HepG2 (cell line): Measurements from ENCODE around the gene IL4I1. TPM values are rescaled to one million over a fixed set of nuclear protein-coding genes. Genes with fewer than 3 reads are reported as not detected.

Experiments
- ATAC-seq: fragments of 200-7000 bp; cut with Tn5 transposase; 3 replicates; pipeline ENCODE4 v1.9.1; 2020; ENCODE audit warnings: mild to moderate bottlenecking, moderate library complexity
- BruUV-seq: library from RNA; stranded (reverse); fragments of 400-500 nt; replicated peaks from 2 replicates; lab custom pipeline; 2021; lab: Mats Ljungman, UMichigan
- CTCF ChIA-PET: fragments of 300-600 bp; formaldehyde crosslinking; extraction: SDS; loops from one replicate; lab custom pipeline; 2021; ENCODE audit warnings: low total read pairs, inconsistent platforms, low intra/inter-chr PET ratio; lab: Yijun Ruan, JAX
- POLR2A ChIA-PET: fragments of 350-600 bp; sonication (Branson Sonifier 250); formaldehyde crosslinking; loops from one replicate; lab custom pipeline; 2020; ENCODE audit warnings: antibody characterized with exemption, inconsistent platforms; lab: Yijun Ruan, JAX
- DNase-seq: peaks from one replicate; pipeline ENCODE4 v3.0.0-alpha.2; 2015; ENCODE audit warnings: low spot score
- FAIRE-seq: peaks from 3 replicates; lab custom pipeline; 2011; peaks lifted over from hg19 to GRCh38; lab: Jason Lieb, UNC
- H2AFZ ChIP-seq: one replicate; pipeline ENCODE4 v1.6.1; 2011; ENCODE audit warnings: low read length, inconsistent platforms
- H3K27ac ChIP-seq: fragments of 300-600 bp; 3 replicates; pipeline ENCODE4 v1.8.0; 2011; ENCODE audit warnings: mixed run types, mild to moderate bottlenecking, mixed read lengths, low read length, inconsistent platforms; ENCODE audit not compliant: insufficient read depth; ENCODE audit errors: extremely low read length
- H3K27me3 ChIP-seq, 2 experiments: fragments of 200-600 bp in 1 of 2; 2 replicates in 1 of 2; 3 replicates in 1 of 2; pipeline versions ENCODE4 v1.6.0 to v1.8.0; 2011; ENCODE audit warnings: low read length in 2 of 2, mild to moderate bottlenecking in 2 of 2, moderate library complexity in 2 of 2, inconsistent platforms in 1 of 2; ENCODE audit not compliant: insufficient read depth in 2 of 2, control insufficient read depth in 1 of 2
- H3K36me3 ChIP-seq, 2 experiments: fragments of 200-600 bp in 1 of 2; replicated peaks in 1 of 2; 2 replicates in 1 of 2; 3 replicates in 1 of 2; pipeline versions ENCODE4 v1.5.1 to v1.8.0; 2011; ENCODE audit warnings: low read length in 2 of 2, inconsistent platforms in 1 of 2; ENCODE audit not compliant: insufficient read depth in 2 of 2, control insufficient read depth in 1 of 2
- H3K4me1 ChIP-seq: 2 replicates; pipeline ENCODE4 v1.5.1; 2012; ENCODE audit warnings: low read length, inconsistent platforms; ENCODE audit not compliant: insufficient read depth
- H3K4me2 ChIP-seq: 2 replicates; pipeline ENCODE4 v1.6.0; 2011; ENCODE audit warnings: low read depth, low read length, inconsistent platforms
- H3K4me3 ChIP-seq, 3 experiments: fragments of 200-600 bp in 1 of 3; sonication (generic), shearing (Covaris generic) in 1 of 3; replicated peaks in 1 of 3; 2 replicates each; pipeline ENCODE4 v1.5.1; 2011 to 2016; ENCODE audit warnings: low read length in 3 of 3, inconsistent platforms in 2 of 3, low read depth in 2 of 3, mild to moderate bottlenecking in 2 of 3, control low read depth in 1 of 3, mixed read lengths in 1 of 3; ENCODE audit not compliant: insufficient read depth in 1 of 3
- H3K79me2 ChIP-seq: one replicate; pipeline ENCODE4 v1.6.1; 2011; ENCODE audit warnings: low read length, inconsistent platforms; ENCODE audit not compliant: insufficient read depth
- H3K9ac ChIP-seq: 2 replicates; pipeline ENCODE4 v1.6.0; 2011; ENCODE audit warnings: mild to moderate bottlenecking, low read depth, low read length, inconsistent platforms; ENCODE audit not compliant: insufficient read depth
- H3K9me3 ChIP-seq: 2 replicates; pipeline ENCODE4 v1.5.1; 2012; ENCODE audit warnings: mild to moderate bottlenecking, low read length
- H4K20me1 ChIP-seq: 2 replicates; pipeline ENCODE4 v1.6.0; 2011; ENCODE audit warnings: inconsistent platforms, mild to moderate bottlenecking, low read length, moderate library complexity; ENCODE audit not compliant: insufficient read depth
- DNMT1 ChIP-seq: sonication (generic); formaldehyde crosslinking; IDR thresholded peaks from 2 replicates; pipeline ENCODE4 v1.5.1; 2020; ENCODE audit warnings: mild to moderate bottlenecking, missing genetic modification reagents
- MLLT10 ChIP-seq: sonication (generic); formaldehyde crosslinking; IDR thresholded peaks from 2 replicates; pipeline ENCODE4 v1.4.0; 2020; ENCODE audit warnings: missing genetic modification reagents
- TBP ChIP-seq: sonication (generic); formaldehyde crosslinking; IDR thresholded peaks from 2 replicates; pipeline ENCODE4 v1.5.0; 2020; ENCODE audit warnings: missing genetic modification reagents
- XBP1 ChIP-seq: sonication (generic); formaldehyde crosslinking; IDR thresholded peaks from 2 replicates; pipeline ENCODE4 v1.5.0; 2020; ENCODE audit warnings: missing genetic modification reagents
- ZC3H4 ChIP-seq: sonication (generic); formaldehyde crosslinking; IDR thresholded peaks from 2 replicates; pipeline ENCODE4 v1.4.0; 2020; ENCODE audit warnings: missing genetic modification reagents, borderline replicate concordance
- ZKSCAN5 ChIP-seq: sonication (generic); formaldehyde crosslinking; IDR thresholded peaks from 2 replicates; pipeline ENCODE4 v1.5.1; 2020; ENCODE audit warnings: mild to moderate bottlenecking, missing genetic modification reagents
- WGBS: methylation state at CpG from one replicate; pipeline ENCODE4 v1.1.6; 2017; ENCODE audit warnings: low lambda C conversion rate; 5-methylcytosine and 5-hydroxymethylcytosine counted together
- in situ Hi-C: cut with HindIII; loops from 2 replicates; pipeline ENCODE4 v1.10.0; 2017; ENCODE audit warnings: low pct_unique_long_range_greater_than_20kb; ENCODE audit not compliant: extremely low pct_ligation_motif_present
- intact Hi-C: fragments of 100-400 bp; cut with micrococcal nuclease; formaldehyde crosslinking; loops from one replicate; pipeline ENCODE4 v1.10.0; 2022; ENCODE audit not compliant: unreplicated experiment
- polyA plus RNA-seq, 8 experiments: library from polyadenylated mRNA; depleted of rRNA in 3 of 8; stranded (reverse) in 7 of 8; unstranded in 1 of 8; fragments of >200 nt; fragmentation: Illumina TruSeq in 4 of 8; extraction: Trizol in 4 of 8; gene quantifications; 2 replicates each; pipeline versions ENCODE4 v1.2.1 to v1.2.3, GENCODE V29; 2011 to 2016; ENCODE audit warnings: low read depth in 4 of 8, missing spikeins in 1 of 8, mixed read lengths in 1 of 8; ENCODE audit not compliant: insufficient read depth in 1 of 8
- total RNA-seq, 5 experiments: library from RNA; depleted of rRNA; stranded (reverse); fragments of >200 nt; fragmentation: Illumina TruSeq; extraction: Trizol; gene quantifications; 2 replicates each; pipeline ENCODE4 v1.2.3, GENCODE V29; 2016; ENCODE audit warnings: low read depth in 1 of 5
- TF ChIP-seq, protein P1 (sequence below): sonication (generic); formaldehyde crosslinking; IDR thresholded peaks from 2 replicates; pipeline ENCODE4 v1.9.0; 2022; ENCODE audit warnings: low read depth, missing genetic modification reagents
- TF ChIP-seq, protein P2 (sequence below): IDR thresholded peaks from 2 replicates; pipeline ENCODE4 v1.6.1; 2016; ENCODE audit warnings: missing compliant biosample characterization, missing genetic modification reagents, borderline replicate concordance

IL4I1 gene
- total and polyA plus RNA-seq, 2 of the 13 experiments (the other 11 are each of a cell fraction or from before 2014, with no cell fraction given) = not detected

DNA sequence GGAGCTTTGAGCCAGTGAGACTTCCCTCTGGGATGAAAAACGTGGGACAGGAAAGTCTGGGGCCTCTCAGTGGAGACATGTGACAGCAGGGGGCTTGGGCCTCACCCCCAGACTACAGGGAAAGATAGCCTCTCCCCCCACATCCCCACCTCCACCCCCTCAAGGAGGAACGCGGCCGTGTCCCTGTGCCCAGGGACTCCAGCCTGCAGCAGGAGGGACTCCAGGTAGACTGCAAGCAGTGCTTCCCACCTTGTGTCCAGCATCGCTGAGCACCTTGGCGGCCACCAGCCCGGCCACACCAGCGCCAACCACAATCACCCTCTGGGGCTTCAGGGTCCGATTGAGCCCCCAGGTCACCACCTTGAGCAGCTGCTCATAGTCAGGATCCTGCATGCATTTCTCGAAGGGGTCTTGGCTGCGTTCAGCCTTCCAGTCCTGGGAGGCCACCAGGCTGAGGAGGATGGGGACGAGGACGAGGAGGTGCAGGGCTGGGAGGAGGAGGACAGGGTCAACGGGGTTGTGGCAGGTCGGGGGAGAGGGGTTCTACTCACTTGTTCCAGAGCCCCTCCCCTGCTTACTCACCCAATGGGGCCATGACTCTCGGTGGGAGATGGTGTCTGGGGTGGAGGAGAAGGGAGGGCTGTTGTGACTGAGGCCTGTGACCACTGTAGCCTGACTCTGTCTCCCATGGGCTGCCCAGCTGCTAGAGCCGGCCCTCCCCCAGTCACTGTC lies 955 bp downstream of the IL4I1 start (continued):
- no peak for TF ChIP-seq DNMT1 (CRISPR knock-in tag)
- TF ChIP-seq XBP1 = no peak

DNA sequence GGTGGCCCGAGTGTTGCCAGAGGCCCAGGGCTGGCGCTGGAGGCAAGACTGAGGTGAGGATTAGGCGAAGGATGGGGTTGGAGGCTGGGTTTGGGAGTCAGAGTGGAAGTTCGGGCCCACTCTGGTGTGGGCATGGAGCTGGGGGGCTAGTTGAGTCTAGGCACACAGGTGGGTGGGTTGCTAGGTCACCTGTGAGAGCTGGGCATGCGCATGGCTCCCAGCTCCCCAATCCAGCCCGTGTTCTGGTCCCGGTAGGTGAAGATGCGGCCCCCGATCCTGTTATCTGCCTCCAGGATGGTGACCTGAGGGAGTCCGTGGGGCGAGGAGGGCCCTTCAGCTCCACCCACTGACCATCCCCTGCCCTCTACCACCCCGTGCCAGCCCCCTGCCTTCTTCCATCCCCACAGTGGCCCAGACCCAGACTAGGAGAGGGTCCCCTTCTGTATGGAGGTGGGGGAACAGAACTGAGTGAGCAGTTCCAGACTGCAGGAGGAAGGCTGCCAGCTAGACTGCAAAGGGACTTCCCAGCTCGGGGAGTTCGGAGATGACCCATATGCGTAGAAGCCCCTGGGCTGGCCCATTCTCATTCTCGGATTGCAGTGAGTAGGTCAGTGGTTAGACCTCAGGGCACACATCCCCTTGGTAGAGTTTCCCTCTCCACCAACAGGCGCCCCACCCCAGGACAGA lies 1.7 kb downstream of the IL4I1 start:
- Histone ChIP-seq H3K9ac (no peak overlapping the region), H4K20me1 (no peaks in the 10 kb centered on the region), H2AFZ (no peak overlapping the region), H3K4me3 (no peak overlapping the region), H3K4me1 (peaks cover 18% of the 10 kb centered on the region), H3K79me2 (no peaks in the 10 kb centered on the region), H3K4me2 (no peak overlapping the region), H3K36me3 (no peaks in the 10 kb centered on the region), H3K9me3 (no peaks in the 10 kb centered on the region), H3K27me3 (peaks cover 9 to 17% of the 10 kb centered on the region in 2 experiments; a peak in 4 of 5 replicates), H3K27ac (no peak overlapping the region)
- no peak for TF ChIP-seq ZKSCAN5 (CRISPR knock-in tag)
- TF ChIP-seq, protein P1, sequence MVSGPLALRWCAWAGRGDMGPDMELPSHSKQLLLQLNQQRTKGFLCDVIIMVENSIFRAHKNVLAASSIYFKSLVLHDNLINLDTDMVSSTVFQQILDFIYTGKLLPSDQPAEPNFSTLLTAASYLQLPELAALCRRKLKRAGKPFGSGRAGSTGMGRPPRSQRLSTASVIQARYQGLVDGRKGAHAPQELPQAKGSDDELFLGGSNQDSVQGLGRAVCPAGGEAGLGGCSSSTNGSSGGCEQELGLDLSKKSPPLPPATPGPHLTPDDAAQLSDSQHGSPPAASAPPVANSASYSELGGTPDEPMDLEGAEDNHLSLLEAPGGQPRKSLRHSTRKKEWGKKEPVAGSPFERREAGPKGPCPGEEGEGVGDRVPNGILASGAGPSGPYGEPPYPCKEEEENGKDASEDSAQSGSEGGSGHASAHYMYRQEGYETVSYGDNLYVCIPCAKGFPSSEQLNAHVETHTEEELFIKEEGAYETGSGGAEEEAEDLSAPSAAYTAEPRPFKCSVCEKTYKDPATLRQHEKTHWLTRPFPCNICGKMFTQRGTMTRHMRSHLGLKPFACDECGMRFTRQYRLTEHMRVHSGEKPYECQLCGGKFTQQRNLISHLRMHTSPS (CRISPR knock-in tag) = no peak
- TF ChIP-seq MLLT10 (CRISPR knock-in tag) = no peak
- TF ChIP-seq, protein P2, sequence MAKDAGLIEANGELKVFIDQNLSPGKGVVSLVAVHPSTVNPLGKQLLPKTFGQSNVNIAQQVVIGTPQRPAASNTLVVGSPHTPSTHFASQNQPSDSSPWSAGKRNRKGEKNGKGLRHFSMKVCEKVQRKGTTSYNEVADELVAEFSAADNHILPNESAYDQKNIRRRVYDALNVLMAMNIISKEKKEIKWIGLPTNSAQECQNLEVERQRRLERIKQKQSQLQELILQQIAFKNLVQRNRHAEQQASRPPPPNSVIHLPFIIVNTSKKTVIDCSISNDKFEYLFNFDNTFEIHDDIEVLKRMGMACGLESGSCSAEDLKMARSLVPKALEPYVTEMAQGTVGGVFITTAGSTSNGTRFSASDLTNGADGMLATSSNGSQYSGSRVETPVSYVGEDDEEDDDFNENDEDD (CRISPR knock-in tag) = no peak
- no peak for TF ChIP-seq ZC3H4
- TF ChIP-seq TBP (CRISPR knock-in tag) = no peak
- 61% methylated on average over 8 of the region's 17 CpGs for WGBS
- DNase-seq (no peak), ATAC-seq (no peak), FAIRE-seq (no peak)
- in situ Hi-C loops (no loop called here), intact Hi-C loops (no loop called here)
- ChIA-PET CTCF (no interaction called here), POLR2A (no interaction called here)
- no TSS peak for BruUV-seq
